Measurements from ENCODE around the gene CDKL1.

Gene CDKL1

DNA sequence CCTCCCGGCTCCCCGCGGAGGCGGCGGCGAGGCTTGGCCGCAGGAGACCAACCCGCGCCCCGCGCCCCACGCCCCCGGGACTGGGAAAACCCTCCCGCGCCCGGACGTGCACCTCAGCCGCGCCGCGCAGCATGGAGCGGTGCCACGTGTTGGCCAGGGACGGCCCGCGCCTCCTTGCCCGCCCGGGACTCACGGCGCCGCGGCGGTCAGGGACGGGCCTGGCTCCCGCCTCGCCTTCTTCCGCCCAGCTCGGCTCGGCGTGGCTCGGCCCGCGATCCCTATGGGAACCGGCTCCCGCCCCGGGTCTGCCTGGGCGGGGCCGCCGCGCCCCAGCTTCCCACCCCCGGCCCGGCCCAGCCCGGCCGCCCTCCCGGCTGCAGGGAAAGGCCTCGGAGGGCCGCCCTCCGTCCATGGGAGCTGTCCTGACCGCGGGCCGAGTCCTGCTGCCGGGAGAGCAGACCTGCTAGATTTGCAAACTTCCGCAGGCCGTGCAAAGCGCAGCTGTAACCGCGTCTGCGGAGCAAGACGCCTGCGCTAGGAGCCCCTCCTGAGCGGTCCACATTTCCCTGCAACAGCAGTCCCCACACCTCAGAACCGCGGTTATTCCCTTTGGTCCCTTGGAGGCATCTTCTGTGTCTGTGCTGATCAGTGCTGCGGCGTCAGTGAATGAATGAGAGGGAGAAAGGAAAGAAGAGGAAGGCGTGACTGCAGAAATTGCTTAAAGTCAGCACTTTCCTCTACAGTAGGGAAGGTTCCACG lies at the start of gene CDKL1:
Gene CDKL1, minus strand, starts transcription at position 251 of the 759 bp plus-strand sequence. CDS start 1,013 bp downstream, outside the sequence.
- DNase-seq (ENCODE audit: low read depth, low spot score): no peak
- peak within 1 kb of the TSS; percentile 62 for H3K27ac ChIP-seq

DNA sequence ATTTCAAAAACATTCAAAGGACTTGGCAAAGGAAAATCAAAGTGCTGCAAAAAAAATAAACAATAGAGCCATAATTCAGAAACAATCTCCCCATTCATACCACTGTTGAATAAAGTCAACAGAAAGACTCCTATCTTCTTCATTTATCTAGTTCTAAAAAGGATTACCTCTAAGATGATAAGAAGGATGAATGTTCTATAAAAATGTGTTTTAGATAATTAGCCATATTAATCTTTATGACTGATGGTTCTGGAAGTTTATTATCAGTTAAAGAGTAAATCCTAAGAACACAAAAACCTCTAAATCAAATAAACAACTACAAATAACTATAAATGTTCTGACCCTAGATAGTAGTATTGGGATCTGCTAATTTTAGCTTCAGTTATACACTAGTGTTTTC lies 37.8 kb upstream of the CDKL1 start:
- no peak overlapping the region for H3K27ac ChIP-seq
- no peak for DNase-seq (ENCODE audit: low read depth, low spot score)

DNA sequence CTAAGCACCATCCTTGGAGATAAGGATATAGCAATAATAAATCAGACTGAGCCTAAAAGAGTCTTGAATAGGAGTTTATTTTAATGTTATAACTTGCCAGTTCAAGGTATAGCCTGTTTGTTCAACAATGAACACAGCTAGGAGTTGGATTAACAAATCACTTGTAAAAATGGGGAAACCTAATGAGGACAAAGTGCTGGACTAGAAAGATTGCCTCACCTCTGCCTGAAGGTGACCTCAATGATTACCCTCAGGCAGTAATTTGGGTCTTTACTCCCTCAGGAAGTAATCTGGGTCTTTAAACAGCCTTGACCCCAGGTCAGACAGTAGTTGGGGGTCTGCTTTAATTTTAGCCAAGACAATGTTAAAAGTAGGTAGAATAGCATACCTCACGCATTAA lies 35.5 kb upstream of the CDKL1 start:
- no peak for DNase-seq (ENCODE audit: low read depth, low spot score)
- H3K27ac ChIP-seq: no peak overlapping the region

- DNase-seq (ENCODE audit: low read depth, low spot score): no peak
- H3K27ac ChIP-seq: no peak overlapping the region
Observed at GRCh38 chr14:50425816-50426215, 29.1 kb upstream of the CDKL1 start.

GRCh38 chr14:50425105-50425504 lies 28.4 kb upstream of the CDKL1 start:
- no peak for DNase-seq (ENCODE audit: low read depth, low spot score)
- H3K27ac ChIP-seq: no peak overlapping the region

DNA sequence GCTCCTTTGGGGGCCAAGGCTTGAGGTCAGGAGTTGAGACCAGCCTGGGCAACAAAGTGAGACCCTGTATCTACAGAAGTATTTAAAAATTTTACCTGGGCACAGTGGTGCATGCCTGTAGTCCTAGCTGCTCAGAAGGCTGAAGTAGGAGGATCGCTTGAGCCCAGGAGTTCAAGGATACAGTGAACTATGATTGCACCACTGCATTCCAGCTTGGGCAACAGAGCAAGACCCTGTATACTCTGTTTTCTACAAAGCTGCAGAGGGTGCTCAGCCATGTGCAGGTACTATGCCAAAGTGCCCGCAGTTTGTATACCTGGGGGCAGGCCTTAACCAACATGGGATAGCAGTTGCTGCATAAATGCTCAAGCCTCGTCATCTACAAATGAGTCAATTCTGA lies 26.8 kb upstream of the CDKL1 start:
- no peak overlapping the region for H3K27ac ChIP-seq
- no peak for DNase-seq (ENCODE audit: low read depth, low spot score)

- DNase-seq (ENCODE audit: low read depth, low spot score): no peak
Observed at GRCh38 chr14:50421499-50421898, 24.8 kb upstream of the CDKL1 start.

GRCh38 chr14:50417853-50418252 lies 21.2 kb upstream of the CDKL1 start:
- no peak for DNase-seq (ENCODE audit: low read depth, low spot score)
- H3K27ac ChIP-seq: no peak overlapping the region

More at GRCh38 chr14:50421499-50421898, 24.8 kb upstream of the CDKL1 start:
- no peak overlapping the region for H3K27ac ChIP-seq

- H3K27ac ChIP-seq: no peak overlapping the region
- no peak for DNase-seq (ENCODE audit: low read depth, low spot score)
Observed at GRCh38 chr14:50410921-50411320, 14.2 kb upstream of the CDKL1 start.

DNA sequence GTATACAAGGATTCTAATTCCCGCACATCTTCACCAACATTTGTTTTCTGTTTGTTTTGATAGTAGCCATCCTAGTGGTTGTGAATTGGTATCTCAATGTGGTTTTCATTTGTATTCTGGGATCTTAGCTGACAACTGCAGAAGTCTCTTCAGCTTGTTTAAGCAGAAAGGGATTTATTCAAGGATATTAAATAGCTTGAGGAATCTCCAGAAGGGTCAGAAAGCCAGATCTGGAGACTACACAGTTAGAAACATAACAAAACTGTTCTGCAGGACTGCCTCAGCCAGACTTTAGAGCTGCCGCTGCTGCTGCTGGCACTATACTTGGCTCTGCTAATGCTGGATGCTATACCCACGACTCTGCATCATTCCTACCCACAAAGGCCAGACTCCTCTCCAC lies 13.4 kb upstream of the CDKL1 start:
- H3K27ac ChIP-seq: no peak overlapping the region
- no peak for DNase-seq (ENCODE audit: low read depth, low spot score)

- no peak overlapping the region for H3K27ac ChIP-seq
- no peak for DNase-seq (ENCODE audit: low read depth, low spot score)
Observed at GRCh38 chr14:50407111-50407812, 10.6 kb upstream of the CDKL1 start.

GRCh38 chr14:50403419-50403818 lies 6.7 kb upstream of the CDKL1 start:
- H3K27ac ChIP-seq: no peak overlapping the region
- no peak for DNase-seq (ENCODE audit: low read depth, low spot score)

DNA sequence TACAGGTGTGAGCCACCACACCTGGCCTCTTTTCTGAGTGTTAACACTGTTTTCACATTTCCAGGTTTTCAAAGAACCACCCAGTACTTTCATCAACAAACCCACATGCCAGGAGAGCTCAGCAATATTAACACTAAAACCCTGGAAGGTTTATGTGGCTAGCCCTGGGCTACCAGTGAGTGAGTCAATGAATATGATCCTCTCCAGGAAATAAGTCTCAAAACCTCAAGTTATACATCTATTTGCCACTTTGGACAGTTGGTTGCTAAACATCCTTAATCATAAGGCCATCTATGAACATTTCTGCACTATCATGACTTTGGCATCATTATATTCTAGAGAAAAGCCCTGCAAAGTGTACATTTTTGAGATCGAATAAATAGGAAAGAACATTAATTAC lies 6.3 kb upstream of the CDKL1 start:
- H3K27ac ChIP-seq: no peak overlapping the region
- DNase-seq (ENCODE audit: low read depth, low spot score): no peak

- no peak for DNase-seq (ENCODE audit: low read depth, low spot score)
- no peak overlapping the region for H3K27ac ChIP-seq
Observed at GRCh38 chr14:50400461-50400860, 3.8 kb upstream of the CDKL1 start.

DNA sequence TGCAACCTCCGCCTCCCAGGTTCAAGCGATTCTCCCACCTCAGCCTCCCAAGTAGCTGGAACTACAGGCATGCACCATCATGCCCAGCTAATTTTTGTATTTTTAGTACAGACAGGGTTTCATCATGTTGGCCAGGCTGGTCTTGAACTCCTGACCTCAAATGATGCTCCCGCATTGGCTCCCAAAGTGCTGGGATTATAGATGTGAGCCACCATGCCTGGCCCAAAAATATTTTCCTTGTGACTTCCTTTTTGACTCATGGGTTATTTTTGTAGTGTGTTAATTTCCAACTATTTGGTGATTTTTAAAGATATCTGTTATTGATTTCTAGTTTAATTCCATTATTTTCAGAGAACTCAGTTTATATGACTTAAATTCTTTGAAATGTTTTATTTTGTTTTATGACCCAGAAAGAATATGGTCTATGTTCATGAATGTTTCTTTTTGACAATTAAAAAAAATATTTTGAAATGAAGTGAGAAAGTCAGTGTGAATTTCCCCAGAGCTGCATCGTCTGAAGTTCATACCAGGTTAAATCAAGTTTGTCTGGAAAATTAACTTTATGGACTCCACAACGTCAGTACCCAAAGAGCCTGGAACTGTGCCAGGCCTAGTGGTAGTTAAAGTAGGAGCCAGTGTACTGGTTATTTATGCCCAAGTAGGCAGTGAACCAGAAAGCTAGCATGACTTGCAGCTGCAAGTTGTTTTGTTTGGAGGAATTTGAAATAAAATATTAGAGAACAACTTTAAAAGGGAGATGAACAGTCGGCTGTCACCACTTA lies 2.8 kb upstream of the CDKL1 start:
- no peak for DNase-seq (ENCODE audit: low read depth, low spot score)
- no peak overlapping the region for H3K27ac ChIP-seq

- no peak overlapping the region for H3K27ac ChIP-seq
- no peak for DNase-seq (ENCODE audit: low read depth, low spot score)
Observed at GRCh38 chr14:50398189-50398580, 1.5 kb upstream of the CDKL1 start.

DNA sequence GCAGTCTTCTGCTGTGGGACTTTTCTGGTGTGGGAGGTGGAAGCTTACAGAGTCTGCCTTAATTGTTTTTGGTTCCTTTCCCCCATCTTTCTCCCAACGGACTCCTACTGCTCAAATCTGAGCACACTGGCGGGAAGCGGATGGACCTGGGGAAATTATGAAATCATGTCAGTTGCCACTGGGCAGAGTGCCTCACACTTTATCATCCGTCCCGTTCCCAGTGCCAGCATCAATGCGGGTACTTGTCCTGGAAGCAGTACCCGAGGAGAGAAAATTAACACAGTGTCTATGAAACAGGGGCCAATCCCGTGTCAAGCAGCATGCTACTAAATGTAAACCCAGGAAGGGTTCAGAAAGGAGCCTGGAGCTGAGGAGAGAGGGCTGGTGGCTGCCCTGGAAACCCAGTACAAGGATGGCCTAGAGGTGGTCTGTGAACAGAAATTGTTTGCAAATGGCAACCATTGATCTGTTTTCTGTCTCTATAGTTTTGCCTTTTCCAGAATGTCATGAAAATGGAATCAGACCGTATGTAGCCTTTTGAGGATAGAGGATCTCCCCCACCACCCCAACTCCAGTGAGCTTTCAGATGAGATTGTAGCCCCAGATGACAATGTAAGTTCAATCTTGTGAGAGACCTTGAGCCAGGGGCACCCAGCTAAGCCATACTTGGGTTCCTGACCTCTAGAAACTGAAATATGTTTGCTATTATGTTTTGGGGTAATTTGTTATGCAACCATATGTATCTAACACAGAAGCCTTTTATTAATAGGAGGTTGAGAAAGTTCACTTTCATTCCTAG lies 908 bp upstream of the CDKL1 start:
- H3K27ac ChIP-seq: peak overlapping the region; percentile 62
- no peak for DNase-seq (ENCODE audit: low read depth, low spot score)

- no peak for DNase-seq (ENCODE audit: low read depth, low spot score)
- no peak overlapping the region for H3K27ac ChIP-seq
Observed at GRCh38 chr14:50395448-50395847, 1.2 kb downstream of the CDKL1 start.

DNA sequence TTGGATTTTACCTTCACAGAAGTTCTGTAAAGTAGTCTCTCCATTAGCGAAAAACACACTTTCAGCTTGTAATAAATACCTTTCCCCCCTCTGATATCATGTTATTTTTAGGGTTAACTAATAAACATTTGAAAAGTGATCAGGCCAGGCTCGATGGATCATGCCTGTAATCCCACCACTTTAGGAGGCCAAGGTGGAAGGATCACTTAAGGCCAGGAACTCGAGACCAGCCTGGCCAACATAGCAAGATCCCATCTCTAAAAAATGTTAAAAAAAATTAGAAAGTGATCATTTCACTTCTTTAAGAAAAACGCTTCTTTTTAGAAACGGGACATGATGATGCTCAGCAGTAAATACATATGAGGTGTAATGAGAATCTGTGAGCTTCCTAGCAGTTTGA lies 2.0 kb downstream of the CDKL1 start:
- no peak for DNase-seq (ENCODE audit: low read depth, low spot score)
- no peak overlapping the region for H3K27ac ChIP-seq
